WTC11 (cell line): ENCODE results near the gene BCAS3.

Experiments
- CTCF ChIP-seq: fragments of 200-600 bp; IDR thresholded peaks from 2 replicates; pipeline ENCODE4 v1.8.0; 2022; ENCODE audit warnings: antibody characterized with exemption
- HMGXB4 ChIP-seq: sonication (generic); formaldehyde crosslinking; IDR thresholded peaks from 2 replicates; pipeline ENCODE4 v1.8.1; 2023; ENCODE audit warnings: mild to moderate bottlenecking, moderate library complexity, missing genetic modification reagents
- IRF1 ChIP-seq: sonication (generic); formaldehyde crosslinking; IDR thresholded peaks from 2 replicates; pipeline ENCODE4 v1.8.0; 2023; ENCODE audit warnings: missing genetic modification reagents
- JUN ChIP-seq: sonication (generic); formaldehyde crosslinking; IDR thresholded peaks from 2 replicates; pipeline ENCODE4 v1.8.0; 2023; ENCODE audit warnings: mild to moderate bottlenecking, missing genetic modification reagents
- MAX ChIP-seq: sonication (generic); formaldehyde crosslinking; IDR thresholded peaks from 2 replicates; pipeline ENCODE4 v1.8.0; 2022; ENCODE audit warnings: mild to moderate bottlenecking, missing genetic modification reagents
- NFYB ChIP-seq: sonication (generic); formaldehyde crosslinking; conservative IDR thresholded peaks from 2 replicates; pipeline ENCODE4 v1.8.0; 2022; ENCODE audit warnings: low read depth, missing genetic modification reagents
- NR2C2 ChIP-seq: sonication (generic); formaldehyde crosslinking; IDR thresholded peaks from 2 replicates; pipeline ENCODE4 v1.8.0; 2022; ENCODE audit warnings: mild to moderate bottlenecking, missing genetic modification reagents
- TCF7 ChIP-seq: sonication (generic); formaldehyde crosslinking; IDR thresholded peaks from 2 replicates; pipeline ENCODE4 v1.8.0; 2022; ENCODE audit warnings: mild to moderate bottlenecking, low read depth, missing genetic modification reagents, moderate library complexity
- USF2 ChIP-seq: sonication (generic); formaldehyde crosslinking; IDR thresholded peaks from 2 replicates; pipeline ENCODE4 v1.8.1; 2023; ENCODE audit warnings: mild to moderate bottlenecking, missing genetic modification reagents, moderate library complexity

- TF ChIP-seq NFYB (CRISPR knock-in tag), result no peak
- no peak for TF ChIP-seq IRF1 (CRISPR knock-in tag)
- TF ChIP-seq HMGXB4, result no peak
- TF ChIP-seq CTCF, result no peak
- TF ChIP-seq USF2, result no peak
- no peak for TF ChIP-seq MAX (CRISPR knock-in tag)
- TF ChIP-seq JUN (CRISPR knock-in tag), result no peak
- TF ChIP-seq TCF7 (CRISPR knock-in tag), result no peak
- no peak for TF ChIP-seq NR2C2
These were observed 604.7 kb downstream of the BCAS3 start for GRCh38 chr17:61282377-61282776.
